Erythroblast (primary cell): ENCODE measurements around the gene RPS15.

Experiments used
- DNase-seq, 2 experiments: peaks; one replicate each; lab custom pipeline; 2025; lab: John Stamatoyannopoulos, UW
- GATA1 ChIP-seq: IDR thresholded peaks from 2 replicates; pipeline ENCODE4 v1.6.1; 2011; ENCODE audit warnings: low read depth, mild to moderate bottlenecking, control low read depth, low read length, moderate library complexity
- POLR2A ChIP-seq: IDR thresholded peaks from 2 replicates; pipeline ENCODE4 v1.6.1; 2011; ENCODE audit warnings: mild to moderate bottlenecking, low read length

Gene RPS15

DNA sequence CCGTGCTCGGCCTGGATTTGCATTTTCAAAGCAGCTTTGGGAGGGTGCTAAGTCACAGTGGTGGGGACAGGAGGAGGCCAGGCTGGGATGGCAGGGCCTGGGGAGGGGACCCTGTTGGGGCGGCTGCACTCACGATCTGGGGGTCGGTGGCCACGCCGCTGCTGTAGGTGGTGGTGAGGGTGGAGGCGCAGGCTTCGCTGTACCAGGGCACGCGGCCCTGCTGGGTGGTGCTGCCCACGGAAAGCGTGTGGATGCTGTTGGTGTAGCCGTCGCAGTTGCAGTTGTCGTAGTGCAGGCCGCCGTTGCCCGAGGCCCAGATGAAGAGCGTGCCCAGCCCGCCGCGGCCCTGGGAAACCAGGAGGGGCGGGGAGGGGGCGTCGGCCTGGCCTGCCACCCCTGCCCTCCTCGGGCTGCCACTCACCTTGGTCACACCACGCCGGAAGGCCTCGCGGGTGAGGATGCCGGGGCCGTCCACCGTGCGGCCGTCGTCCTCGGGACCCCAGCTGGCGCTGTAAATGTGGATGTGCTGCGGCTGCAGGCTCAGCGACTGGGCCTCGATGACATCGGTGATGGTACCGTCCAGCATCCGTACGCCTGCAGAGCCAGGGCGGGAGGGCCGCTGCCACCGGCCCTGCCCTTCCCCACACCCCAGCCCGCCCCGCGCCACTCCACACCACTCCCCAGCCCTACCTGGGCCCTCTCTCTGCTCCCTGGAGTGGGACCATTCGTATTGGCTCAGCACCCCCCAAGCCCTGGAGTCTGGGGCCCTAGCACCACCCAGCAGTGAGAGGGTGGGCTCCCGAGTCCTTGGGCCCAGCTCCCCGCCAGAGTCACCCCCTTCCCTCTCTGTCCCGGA lies 48.8 kb downstream of the RPS15 start:
- DNase-seq = no peak

DNA sequence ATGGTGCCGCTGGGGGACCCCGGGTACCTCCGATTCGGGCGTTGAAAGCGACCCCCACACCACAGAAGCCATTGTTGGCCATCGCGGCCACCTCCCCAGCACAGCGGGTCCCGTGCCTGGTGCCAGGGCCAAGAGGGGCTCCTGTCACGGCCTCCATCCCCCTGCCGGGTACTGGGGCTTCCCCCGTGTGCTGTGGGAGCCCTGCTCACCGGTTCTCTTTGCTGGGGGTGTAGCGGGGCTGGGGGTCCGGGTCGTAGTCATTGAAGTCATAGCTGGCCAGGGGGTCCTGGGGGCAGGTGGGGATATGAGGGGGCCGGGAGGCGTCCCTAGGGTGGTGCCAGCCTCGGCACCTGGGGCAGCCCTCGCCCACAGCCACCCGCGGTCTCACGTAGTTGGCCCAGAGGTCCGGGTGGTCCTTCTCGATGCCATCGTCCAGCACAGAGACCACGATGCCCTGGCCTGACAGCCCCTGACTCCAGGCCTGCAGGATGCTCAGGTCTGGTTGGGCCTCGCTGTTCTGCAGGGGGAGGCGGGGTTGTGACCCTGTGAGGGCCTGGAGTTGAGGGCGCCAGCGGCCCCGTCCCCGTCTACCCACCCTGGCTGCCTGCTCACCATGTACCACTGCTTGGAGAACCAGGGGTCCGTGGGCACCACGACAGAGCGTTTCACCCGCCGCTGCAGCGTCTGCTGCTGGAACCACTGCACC lies 49.5 kb downstream of the RPS15 start:
- no peak for TF ChIP-seq GATA1
- TF ChIP-seq POLR2A = no peak
- DNase-seq = no peak

More for the DNA sequence above, 48.8 kb downstream of the RPS15 start:
- no peak for TF ChIP-seq POLR2A

DNA sequence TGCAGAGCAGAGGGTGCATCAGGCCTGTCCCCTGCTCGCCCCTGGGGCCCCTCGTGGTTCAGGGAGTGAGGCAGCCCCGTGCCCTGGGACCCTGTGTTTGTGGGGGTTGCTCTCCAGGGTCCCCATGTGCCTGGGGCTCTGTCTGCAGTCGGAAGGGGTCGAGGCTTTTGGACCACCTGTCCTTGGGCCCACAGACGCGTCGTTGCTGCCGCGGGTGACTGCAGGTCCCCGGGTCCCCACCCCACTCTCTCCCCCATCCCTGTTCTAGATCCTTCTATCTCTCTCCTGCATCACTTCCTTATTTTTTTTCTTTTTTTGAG lies 50.0 kb downstream of the RPS15 start:
- DNase-seq = no peak
- no peak for TF ChIP-seq GATA1
- no peak for TF ChIP-seq POLR2A

- TF ChIP-seq POLR2A (peak; percentile 17), GATA1 (no peak)
- DNase-seq = no peak
These were observed 51.5 kb downstream of the RPS15 start for GRCh38 chr19:1489463-1490310.
